Measurements from ENCODE around the gene ABCA3. TPM values are rescaled to one million over a fixed set of nuclear protein-coding genes. Genes with fewer than 3 reads are reported as not detected.

The ABCA3 gene
- polyA plus RNA-seq, 3 donors = 4.3 to 5.5 (median 5.4) TPM

GRCh38 chr16:2319606-2320005, 20.9 kb downstream of the ABCA3 start:
- no peak for DNase-seq (ENCODE audit: low read depth in 3 of 3, low spot score in 2 of 3)

GRCh38 chr16:2317231-2318020, 23.1 kb downstream of the ABCA3 start:
- no peak for DNase-seq (ENCODE audit: low read depth in 3 of 3, low spot score in 2 of 3)

DNA sequence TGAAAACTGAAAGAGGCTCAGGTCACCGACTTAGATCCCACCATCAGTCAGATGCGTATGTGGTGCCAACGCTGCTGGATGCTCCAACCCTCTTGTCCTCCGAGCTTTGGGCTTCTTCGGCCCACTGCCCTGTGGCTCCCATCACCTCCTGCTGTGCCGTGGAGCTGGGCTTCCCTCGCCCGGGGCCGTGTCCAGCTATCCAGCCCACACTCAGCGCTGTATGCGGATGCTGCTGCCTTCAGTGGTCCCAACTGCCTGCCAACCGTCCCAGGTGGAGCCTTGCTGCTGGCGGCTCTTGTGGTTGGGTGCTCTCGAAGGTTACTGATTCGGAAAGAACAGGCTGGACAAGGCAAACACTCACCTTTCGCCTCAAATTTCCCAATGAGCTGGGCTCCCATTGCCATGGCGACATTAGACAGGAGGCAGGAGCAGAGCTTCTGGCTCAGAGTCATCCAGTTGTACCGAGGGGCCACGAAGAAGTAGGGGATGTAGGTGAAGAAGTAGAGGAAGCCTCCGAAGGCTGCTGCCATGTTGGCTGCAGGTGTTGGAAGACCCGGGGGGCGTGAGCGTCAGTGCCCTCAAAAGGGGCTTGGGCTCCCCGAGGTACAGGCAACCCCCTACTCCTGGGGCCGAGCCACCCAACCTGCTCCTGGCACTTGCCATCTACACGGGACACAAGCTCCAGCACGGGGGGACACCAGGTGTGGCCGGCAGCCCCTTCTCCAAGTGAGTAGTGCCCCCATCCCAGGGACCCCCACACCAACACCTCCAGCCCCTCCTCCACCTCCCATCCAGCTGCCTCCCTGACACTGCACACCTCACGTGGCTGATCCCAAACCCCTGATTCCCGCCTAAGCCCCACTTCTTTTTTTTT, 32.2 kb downstream of the ABCA3 start:
- DNase-seq (ENCODE audit: low read depth in 3 of 3, low spot score in 2 of 3) = no peak

GRCh38 chr16:2299915-2300192, 40.7 kb downstream of the ABCA3 start:
- DNase-seq (ENCODE audit: low read depth in 3 of 3, low spot score in 2 of 3) = no peak

DNA sequence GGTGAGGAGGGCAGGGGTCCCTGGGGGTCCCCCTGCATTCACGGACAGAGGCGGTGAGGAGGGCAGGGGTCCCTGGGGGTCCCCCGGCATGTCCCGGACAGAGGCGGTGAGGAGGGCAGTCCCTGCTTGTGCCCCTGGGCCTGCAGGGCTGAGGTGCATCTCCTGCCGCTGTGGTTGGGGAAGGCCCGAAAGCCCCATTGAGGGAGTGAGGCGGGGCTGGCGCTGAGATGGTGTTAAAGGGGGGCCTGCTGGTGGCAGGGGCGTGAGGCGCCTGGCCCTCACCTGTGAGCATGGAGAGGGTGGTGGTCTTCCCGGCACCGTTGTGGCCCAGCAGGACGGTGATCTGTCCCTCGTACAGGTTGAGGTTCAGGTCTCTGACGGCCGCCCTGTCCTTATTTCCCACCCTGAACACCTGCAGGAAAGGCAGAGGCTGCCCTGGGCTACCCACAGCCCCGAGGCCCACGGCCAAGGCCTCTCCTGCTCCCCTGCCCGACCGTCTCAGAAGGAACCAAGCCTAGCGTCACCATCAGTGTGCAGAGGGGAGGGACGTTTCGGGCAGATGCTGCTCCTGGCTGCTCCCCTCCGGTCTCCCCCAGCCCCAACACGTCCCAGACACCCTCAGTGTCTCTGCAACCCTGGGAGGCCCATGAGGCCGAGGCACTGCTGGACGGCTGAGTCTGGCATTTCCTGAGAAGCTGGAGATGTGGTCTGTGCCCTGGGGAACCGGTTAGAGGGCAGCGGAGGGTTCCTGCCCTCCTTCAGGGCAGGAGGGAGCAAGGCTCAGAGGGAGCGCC, 41.2 kb downstream of the ABCA3 start:
- DNase-seq (ENCODE audit: low read depth in 3 of 3, low spot score in 2 of 3) = no peak

GRCh38 chr16:2298621-2299020, 41.9 kb downstream of the ABCA3 start:
- no peak for DNase-seq (ENCODE audit: low read depth in 3 of 3, low spot score in 2 of 3)

DNA sequence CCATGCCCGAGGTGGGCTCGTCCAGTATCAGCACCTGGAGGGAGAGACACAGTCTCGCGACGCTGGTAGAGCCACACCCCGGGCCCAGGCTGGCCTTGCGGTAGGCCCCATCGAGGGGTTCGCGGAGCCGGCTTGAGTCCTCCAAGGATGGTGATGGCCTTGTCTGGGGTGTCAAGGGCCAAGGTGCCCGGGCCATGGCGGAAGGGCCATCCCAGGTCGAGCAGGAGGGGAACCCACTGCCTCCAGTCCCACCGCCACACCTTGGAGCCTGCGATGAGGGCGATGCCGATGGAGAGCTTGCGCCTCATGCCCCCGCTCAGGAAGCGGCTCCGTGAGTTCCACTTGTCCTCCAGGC, 43.0 kb downstream of the ABCA3 start:
- no peak for DNase-seq (ENCODE audit: low read depth in 3 of 3, low spot score in 2 of 3)

DNA sequence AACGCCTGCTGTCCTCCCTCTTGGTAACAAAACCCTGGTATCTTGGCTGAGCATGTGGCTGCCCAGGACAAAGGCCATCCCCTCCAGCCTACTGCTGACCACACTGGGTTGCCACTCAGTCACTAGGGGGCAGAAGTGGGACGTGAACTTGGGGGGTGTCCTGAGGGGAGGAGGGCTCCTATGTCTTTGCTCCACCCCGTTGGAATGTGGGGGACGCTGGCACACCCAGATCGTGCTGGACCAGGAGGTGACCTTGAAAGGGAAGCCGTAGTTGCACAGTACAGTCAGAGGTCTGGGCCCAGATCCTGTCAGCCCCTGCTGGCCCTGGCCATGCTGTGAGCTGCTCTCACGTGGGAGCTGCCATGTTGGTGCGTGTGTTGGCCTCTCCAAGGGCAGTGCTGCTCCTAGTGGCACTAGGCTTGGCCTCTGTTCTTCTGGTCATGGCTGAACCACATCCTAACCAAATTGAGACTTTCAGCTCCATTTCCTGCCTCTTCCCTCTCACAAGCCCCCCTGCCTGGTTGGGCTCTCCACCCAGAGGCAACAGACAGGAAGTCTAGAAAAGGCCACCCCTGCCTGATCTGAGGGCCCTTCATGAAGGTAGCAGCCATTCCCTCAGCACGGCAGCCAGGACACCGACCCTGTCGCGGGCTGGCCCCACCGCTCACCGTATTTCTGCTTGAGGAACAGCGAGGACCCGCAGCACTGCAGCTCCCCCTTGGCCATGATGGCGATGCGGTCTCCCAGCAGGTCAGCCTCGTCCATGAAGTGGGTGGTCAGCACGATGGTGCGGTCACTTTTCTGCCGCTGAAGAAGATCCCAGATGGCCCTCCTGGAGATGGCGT, 43.6 kb downstream of the ABCA3 start:
- no peak for DNase-seq (ENCODE audit: low read depth in 3 of 3, low spot score in 2 of 3)

- DNase-seq (ENCODE audit: low read depth in 3 of 3, low spot score in 2 of 3) = no peak
These were observed 45.3 kb downstream of the ABCA3 start for GRCh38 chr16:2295056-2295798.

- DNase-seq (ENCODE audit: low read depth in 3 of 3, low spot score in 2 of 3) = no peak
These were observed 48.3 kb downstream of the ABCA3 start for GRCh38 chr16:2292221-2292620.

- no peak for DNase-seq (ENCODE audit: low read depth in 3 of 3, low spot score in 2 of 3)
These were observed 51.2 kb downstream of the ABCA3 start for GRCh38 chr16:2289282-2289681.

GRCh38 chr16:2288726-2289125, 51.8 kb downstream of the ABCA3 start:
- DNase-seq (ENCODE audit: low read depth in 3 of 3, low spot score in 2 of 3) = no peak

DNA sequence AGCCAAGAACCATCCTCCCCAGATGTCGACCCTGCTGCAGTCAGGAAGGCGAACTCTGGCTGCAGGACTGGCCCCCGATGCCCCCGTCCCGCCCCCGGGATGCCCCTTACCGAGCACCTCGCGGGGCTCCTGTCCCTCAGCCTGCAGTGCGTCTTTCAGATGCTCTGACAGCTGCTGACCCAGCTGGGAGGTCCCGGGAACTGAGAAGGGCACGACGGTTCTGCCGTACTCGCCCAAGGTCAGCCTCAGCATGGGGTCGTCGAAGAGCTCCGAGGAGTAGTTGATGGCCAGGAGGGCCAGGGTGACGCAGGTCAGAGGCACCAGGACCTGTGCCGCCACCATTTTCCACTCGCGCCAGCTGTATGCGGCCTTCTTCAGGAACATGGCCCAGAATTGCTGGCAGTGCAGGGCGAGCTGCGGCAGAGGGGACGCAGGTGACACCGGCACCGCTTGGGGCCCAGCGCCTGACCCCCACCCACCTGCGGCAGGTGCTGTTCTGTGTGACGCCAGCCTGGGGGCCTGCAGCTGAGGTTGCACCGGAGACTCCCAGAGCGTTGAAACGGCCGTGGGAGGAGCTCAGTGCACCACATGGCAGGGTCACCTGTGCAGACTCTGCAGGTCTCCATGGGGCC, 52.5 kb downstream of the ABCA3 start:
- DNase-seq (ENCODE audit: low read depth in 3 of 3, low spot score in 2 of 3) = no peak

DNA sequence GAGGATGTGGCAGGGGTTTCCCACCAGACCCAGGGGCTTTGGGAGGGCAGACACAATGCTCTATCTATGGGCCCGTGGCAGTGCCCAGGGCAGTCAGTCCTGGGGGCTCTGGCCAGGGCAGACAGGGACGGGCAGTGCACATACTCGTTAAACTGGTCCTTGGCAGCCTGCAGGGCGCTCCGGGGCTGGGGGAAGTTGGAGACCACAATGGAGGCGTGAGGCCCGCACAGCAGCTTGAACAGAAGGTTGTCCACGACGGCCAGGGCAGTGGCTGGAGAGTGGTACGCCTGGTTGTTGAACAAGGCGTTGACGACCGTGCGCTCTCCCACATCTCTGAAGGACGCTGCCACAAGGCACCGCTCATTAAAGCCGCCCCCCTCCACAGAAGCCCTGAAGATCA, 54.0 kb downstream of the ABCA3 start:
- no peak for DNase-seq (ENCODE audit: low read depth in 3 of 3, low spot score in 2 of 3)

- no peak for DNase-seq (ENCODE audit: low read depth in 3 of 3, low spot score in 2 of 3)
These were observed 54.8 kb downstream of the ABCA3 start for GRCh38 chr16:2285731-2286191.

DNA sequence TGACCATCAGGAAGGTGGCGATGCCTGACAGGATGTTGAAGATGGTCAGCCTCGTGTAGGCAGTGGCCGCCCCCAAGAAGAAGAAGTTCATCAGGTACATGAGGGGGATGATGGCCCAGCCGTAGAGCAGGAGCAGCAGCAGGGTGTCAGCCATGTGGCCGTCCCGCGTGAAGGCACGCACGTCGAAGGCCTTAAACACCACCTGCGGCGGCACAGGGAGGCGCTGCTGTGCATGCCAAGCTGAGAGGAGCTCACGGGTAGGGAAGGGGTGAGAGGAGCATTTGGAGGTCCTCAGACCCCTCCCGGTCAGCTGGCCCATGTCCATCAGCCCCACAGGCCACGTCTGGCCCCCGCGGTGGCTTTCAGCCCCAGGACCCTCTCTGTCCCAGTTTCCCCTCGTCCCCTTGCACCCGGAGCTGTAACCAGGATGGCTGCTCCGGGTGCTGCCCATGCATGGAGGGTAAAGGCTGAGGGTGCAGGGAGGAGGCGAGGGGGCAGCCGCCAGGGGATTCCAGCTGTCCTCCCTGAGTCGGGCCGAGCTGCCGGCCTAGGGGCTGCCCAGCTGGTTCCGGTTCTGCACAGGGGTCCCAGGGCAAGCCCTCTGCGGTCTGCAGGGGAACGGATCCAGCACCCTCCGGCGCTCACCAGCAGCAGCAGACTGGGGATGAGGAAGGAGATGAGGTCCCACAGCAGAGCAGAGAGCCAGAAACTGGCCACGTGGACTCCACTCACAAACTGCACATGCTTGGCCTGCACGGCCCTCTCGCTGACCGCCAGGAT, 55.5 kb downstream of the ABCA3 start:
- no peak for DNase-seq (ENCODE audit: low read depth in 3 of 3, low spot score in 2 of 3)

- DNase-seq (ENCODE audit: low read depth in 3 of 3, low spot score in 2 of 3) = no peak
These were observed 56.3 kb downstream of the ABCA3 start for GRCh38 chr16:2284001-2284770.
